H1 (cell line): ENCODE results near the gene SPAG5. TPM values are rescaled to one million over a fixed set of nuclear protein-coding genes. Genes with fewer than 3 reads are reported as not detected.

Source experiments
- CTCF ChIA-PET: fragments of 300-600 bp; sonication (Branson Sonifier 250); formaldehyde crosslinking; loops from one replicate; lab custom pipeline; 2021; ENCODE audit not compliant: partially characterized antibody; lab: Charles Lee
- POLR2A ChIA-PET: fragments of 300-600 bp; sonication (Branson Sonifier 250); formaldehyde crosslinking; loops from one replicate; lab custom pipeline; 2021; ENCODE audit warnings: inconsistent platforms; ENCODE audit not compliant: partially characterized antibody; lab: Charles Lee
- DNase-seq, 2 experiments: peaks; one replicate each; pipeline versions ENCODE4 v3.0.0 to v3.0.0-alpha.2; 2010 to 2022; ENCODE audit warnings: low spot score in 2 of 2, low read depth in 1 of 2, mixed read lengths in 1 of 2
- FAIRE-seq: peaks from 2 replicates; lab custom pipeline; 2011; peaks lifted over from hg19 to GRCh38; lab: Jason Lieb, UNC
- H2AFZ ChIP-seq: 2 replicates; pipeline ENCODE4 v1.8.1; 2012; ENCODE audit warnings: low read length, inconsistent platforms
- H2AK5ac ChIP-seq: 2 replicates; pipeline ENCODE4 v1.6.1; 2013; ENCODE audit warnings: low read depth, low read length
- H2BK120ac ChIP-seq: replicated peaks from 2 replicates; pipeline ENCODE3; 2013; ENCODE audit warnings: low read depth, low read length, inconsistent platforms
- H2BK12ac ChIP-seq: 2 replicates; pipeline ENCODE4 v1.6.1; 2013; ENCODE audit warnings: low read depth, low read length
- H2BK15ac ChIP-seq: 2 replicates; pipeline ENCODE4 v1.6.1; 2013; ENCODE audit warnings: low read length
- H2BK20ac ChIP-seq: 2 replicates; pipeline ENCODE4 v1.6.1; 2013; ENCODE audit warnings: low read length
- H2BK5ac ChIP-seq: 2 replicates; pipeline ENCODE4 v1.6.1; 2013; ENCODE audit warnings: low read depth, low read length
- H3K14ac ChIP-seq: 2 replicates; pipeline ENCODE4 v1.6.1; 2013; ENCODE audit warnings: inconsistent platforms; ENCODE audit not compliant: insufficient read length
- H3K18ac ChIP-seq: 2 replicates; pipeline ENCODE4 v1.6.1; 2013; ENCODE audit warnings: low read length; ENCODE audit errors: extremely low read depth
- H3K23ac ChIP-seq: 2 replicates; pipeline ENCODE4 v1.6.1; 2013; ENCODE audit warnings: inconsistent platforms; ENCODE audit not compliant: insufficient read length
- H3K23me2 ChIP-seq: 2 replicates; pipeline ENCODE4 v1.6.1; 2013; ENCODE audit warnings: low read depth, low read length
- H3K27ac ChIP-seq: 2 replicates; pipeline ENCODE4 v1.6.1; 2011; ENCODE audit warnings: low read depth, low read length, inconsistent platforms
- H3K27me3 ChIP-seq, 4 experiments: replicated peaks in 1 of 4; 1 replicate in 1 of 4; 2 replicates in 3 of 4; pipeline versions ENCODE4 v1.6.1 to v1.8.1; 2011 to 2013; ENCODE audit warnings: low read length in 3 of 4, mild to moderate bottlenecking in 3 of 4, inconsistent platforms in 2 of 4, mixed read lengths in 2 of 4, moderate library complexity in 1 of 4; ENCODE audit not compliant: control insufficient read depth in 3 of 4, insufficient read depth in 3 of 4; ENCODE audit errors: extremely low read depth in 1 of 4
- H3K36me3 ChIP-seq, 4 experiments: 2 replicates each; pipeline versions ENCODE4 v1.6.1 to v1.8.1; 2011 to 2013; ENCODE audit warnings: mild to moderate bottlenecking in 4 of 4, low read length in 3 of 4, moderate library complexity in 2 of 4, control low read depth in 1 of 4, inconsistent platforms in 1 of 4; ENCODE audit not compliant: insufficient read depth in 4 of 4, control insufficient read depth in 2 of 4
- H3K4ac ChIP-seq: replicated peaks from 2 replicates; pipeline ENCODE3; 2013; ENCODE audit warnings: low read length, low read depth, mixed read lengths, inconsistent platforms; ENCODE audit not compliant: insufficient read length
- H3K4me1 ChIP-seq, 4 experiments: replicated peaks in 1 of 4; 1 replicate in 1 of 4; 2 replicates in 3 of 4; pipeline versions ENCODE4 v1.6.1 to v1.8.1; 2011 to 2013; ENCODE audit warnings: low read length in 3 of 4, inconsistent platforms in 2 of 4, mixed read lengths in 1 of 4; ENCODE audit not compliant: insufficient read depth in 4 of 4, control insufficient read depth in 3 of 4
- H3K4me2 ChIP-seq, 2 experiments: 2 replicates each; pipeline versions ENCODE4 v1.6.1 to v1.8.1; 2011 to 2013; ENCODE audit warnings: low read depth in 2 of 2, low read length in 2 of 2, control low read depth in 1 of 2, inconsistent platforms in 1 of 2, mild to moderate bottlenecking in 1 of 2; ENCODE audit not compliant: insufficient read depth in 1 of 2
- H3K4me3 ChIP-seq, 4 experiments: fragments of 200-600, 300-600 bp in 1 of 4; sonication (generic), shearing (Covaris generic), sonication (Bioruptor Twin) in 1 of 4; 2 replicates each; pipeline versions ENCODE4 v1.5.1 to v1.8.1; 2011 to 2016; ENCODE audit warnings: low read length in 4 of 4, low read depth in 3 of 4, control low read depth in 2 of 4, inconsistent platforms in 2 of 4, mild to moderate bottlenecking in 2 of 4, mixed read lengths in 1 of 4, moderate library complexity in 1 of 4; ENCODE audit not compliant: insufficient read depth in 2 of 4; ENCODE audit errors: extremely low read depth in 1 of 4
- H3K56ac ChIP-seq: replicated peaks from 2 replicates; pipeline ENCODE3; 2013; ENCODE audit warnings: low read depth, mild to moderate bottlenecking, mixed read lengths, low read length, inconsistent platforms; ENCODE audit not compliant: insufficient read length
- H3K79me1 ChIP-seq: 2 replicates; pipeline ENCODE4 v1.6.1; 2013; ENCODE audit warnings: low read depth, low read length, control low read depth
- H3K79me2 ChIP-seq, 2 experiments: 2 replicates each; pipeline versions ENCODE4 v1.6.1 to v1.8.1; 2012 to 2013; ENCODE audit warnings: low read length in 2 of 2, mild to moderate bottlenecking in 2 of 2, inconsistent platforms in 1 of 2; ENCODE audit not compliant: insufficient read depth in 2 of 2, control insufficient read depth in 1 of 2
- H3K9ac ChIP-seq, 4 experiments: replicated peaks in 1 of 4; 1 replicate in 1 of 4; 2 replicates in 3 of 4; pipeline versions ENCODE4 v1.6.1 to v1.8.1; 2011 to 2013; ENCODE audit warnings: low read depth in 3 of 4, low read length in 3 of 4, control low read depth in 2 of 4, mild to moderate bottlenecking in 2 of 4, moderate library complexity in 2 of 4, inconsistent platforms in 1 of 4; ENCODE audit errors: extremely low read depth in 1 of 4
- H3K9me3 ChIP-seq, 2 experiments: 2 replicates each; pipeline versions ENCODE4 v1.6.1 to v1.8.1; 2012 to 2013; ENCODE audit warnings: mild to moderate bottlenecking in 2 of 2, moderate library complexity in 2 of 2, control low read depth in 1 of 2, inconsistent platforms in 1 of 2, low read depth in 1 of 2, low read length in 1 of 2, mixed read lengths in 1 of 2; ENCODE audit not compliant: insufficient read depth in 2 of 2
- H4K20me1 ChIP-seq, 2 experiments: replicated peaks in 1 of 2; 2 replicates each; pipeline versions ENCODE3 to v1.8.1; 2011 to 2013; ENCODE audit warnings: inconsistent platforms in 2 of 2, low read length in 2 of 2, mild to moderate bottlenecking in 1 of 2; ENCODE audit not compliant: insufficient read depth in 2 of 2, control insufficient read depth in 1 of 2
- H4K5ac ChIP-seq: 2 replicates; pipeline ENCODE4 v1.6.1; 2013; ENCODE audit warnings: low read length, low read depth, mixed read lengths, inconsistent platforms; ENCODE audit not compliant: insufficient read length
- H4K8ac ChIP-seq: 2 replicates; pipeline ENCODE4 v1.8.0; 2013; ENCODE audit warnings: mild to moderate bottlenecking, moderate library complexity, low read length, inconsistent platforms; ENCODE audit not compliant: insufficient read depth; ENCODE audit errors: extremely low read depth
- H4K91ac ChIP-seq: replicated peaks from 2 replicates; pipeline ENCODE3; 2013; ENCODE audit warnings: low read length, mixed read lengths, inconsistent platforms; ENCODE audit not compliant: insufficient read length
- ASH2L ChIP-seq: fragments of 200-600, 300-600 bp; sonication (generic); IDR thresholded peaks from one replicate; pipeline ENCODE4 v1.7.1; 2017; ENCODE audit warnings: low read length
- CBX5 ChIP-seq: fragments of 300-800, 300-1000 bp; sonication (generic); IDR thresholded peaks from 2 replicates; pipeline ENCODE4 v1.7.1; 2016; ENCODE audit warnings: antibody characterized with exemption, low read length, low read depth
- CEBPB ChIP-seq: IDR thresholded peaks from 2 replicates; pipeline ENCODE4 v1.6.1; 2012; ENCODE audit warnings: low read depth, low read length
- KDM1A ChIP-seq: fragments of 200-600, 300-600 bp; sonication (generic); IDR thresholded peaks from 2 replicates; pipeline ENCODE4 v1.7.1; 2016; ENCODE audit warnings: mild to moderate bottlenecking, low read length, borderline replicate concordance
- KDM5A ChIP-seq: fragments of 200-600 bp; IDR thresholded peaks from 2 replicates; pipeline ENCODE4 v1.7.1; 2012; ENCODE audit warnings: mild to moderate bottlenecking, low read length, inconsistent platforms, mixed read lengths
- MAFK ChIP-seq: IDR thresholded peaks from 2 replicates; pipeline ENCODE4 v1.6.1; 2012; ENCODE audit warnings: low read depth, mild to moderate bottlenecking, improper control_type of control experiment, low read length
- POU5F1 ChIP-seq: IDR thresholded peaks from 2 replicates; pipeline ENCODE4 v1.6.1; 2011; ENCODE audit warnings: low read depth, mild to moderate bottlenecking, low read length, moderate library complexity
- RAD21 ChIP-seq, 2 experiments: IDR thresholded peaks in 1 of 2; conservative IDR thresholded peaks in 1 of 2; 2 replicates each; pipeline ENCODE4 v1.6.1; 2011; ENCODE audit warnings: low read depth in 2 of 2, low read length in 2 of 2, improper control_type of control experiment in 1 of 2, inconsistent platforms in 1 of 2, mild to moderate bottlenecking in 1 of 2, moderate library complexity in 1 of 2
- SIN3A ChIP-seq, 2 experiments: IDR thresholded peaks in 1 of 2; conservative IDR thresholded peaks in 1 of 2; 2 replicates each; pipeline ENCODE4 v1.6.1; 2011 to 2012; ENCODE audit warnings: low read length in 2 of 2, improper control_type of control experiment in 1 of 2, low read depth in 1 of 2, mild to moderate bottlenecking in 1 of 2
- TAF1 ChIP-seq: IDR thresholded peaks from 2 replicates; pipeline ENCODE4 v1.6.1; 2011; ENCODE audit warnings: mild to moderate bottlenecking, low read depth, low read length
- YY1 ChIP-seq: IDR thresholded peaks from 2 replicates; pipeline ENCODE4 v1.6.1; 2011; ENCODE audit warnings: low read depth, mild to moderate bottlenecking, low read length
- WGBS, 2 experiments: shearing (Covaris generic) in 1 of 2; methylation state at CpG; one replicate each; pipeline versions ENCODE4 v1.1.6 to v1.1.7; 2013 to 2015; ENCODE audit warnings: low lambda C conversion rate in 2 of 2, mixed read lengths in 2 of 2, inconsistent platforms in 1 of 2, low coverage in 1 of 2, missing lambda C conversion rate in 1 of 2; ENCODE audit not compliant: insufficient replicate concordance in 2 of 2, insufficient coverage in 1 of 2, insufficient read length in 1 of 2; ENCODE audit errors: extremely low coverage in 1 of 2, missing lambda C conversion rate in 1 of 2; 5-methylcytosine and 5-hydroxymethylcytosine counted together
- polyA plus RNA-seq, 7 experiments: library from polyadenylated mRNA; depleted of rRNA in 3 of 7; stranded (reverse) in 5 of 7; unstranded in 2 of 7; fragments of >200 nt in 5 of 7; fragments of 200-250 nt in 2 of 7; gene quantifications; 1 replicate in 5 of 7; 2 replicates in 1 of 7; 4 replicates in 1 of 7; pipeline versions ENCODE4 v1.2.1 to v1.2.3, GENCODE V29; 2011 to 2013; ENCODE audit warnings: missing spikeins in 2 of 7, mixed read lengths in 2 of 7
- total RNA-seq: library from RNA; stranded (reverse); fragmentation: NEBNext Ultra II Directional; extraction: Animal tissue kit (Norgen Biotek cat#: 25700); gene quantifications from 2 replicates; pipeline ENCODE4 v1.2.1, GENCODE V29; 2021

The SPAG5 gene
- total and polyA plus RNA-seq, 2 of the 8 experiments (the other 6 are each of a cell fraction or from before 2014, with no cell fraction given) = 57.1 to 129 TPM

GRCh38 chr17:28571361-28572122 is 27.3 kb downstream of the SPAG5 start, which contains the start of gene PIGS:
PIGS (minus strand) TSS chr17:28571524; CDS start chr17:28571496, 28 bp downstream.
- DNase-seq (peak; percentile 76 to 94), FAIRE-seq (no peak)
- no peak within 1 kb of the TSS for H2BK15ac ChIP-seq
- peaks cover 0 to 16% of the 10 kb centered on the region in 2 experiments; a peak in 2 of 4 replicates for H3K79me2 ChIP-seq
- H3K4me1 ChIP-seq = peaks cover 0 to 6% (median 3%) of the 10 kb centered on the region in 4 experiments; a peak in 2 of 7 replicates
- peak within 1 kb of the TSS; percentile 26 for H3K18ac ChIP-seq
- POLR2A ChIA-PET = interaction anchor here (0.6 to 4.8 kb wide), 11 partner anchors 13 to 218 kb away, joined by 3 to 23 read pairs (median 4); partner anchors contain the start of gene UNC119
- peaks cover 0 to 8% (median 4%) of the 10 kb centered on the region in 4 experiments; a peak in 4 of 7 replicates for H3K27me3 ChIP-seq
- H2BK20ac ChIP-seq = no peak within 1 kb of the TSS
- H3K14ac ChIP-seq = no peak within 1 kb of the TSS
- peaks cover 3 to 4% of the 10 kb centered on the region in 2 experiments for H4K20me1 ChIP-seq
- H3K23ac ChIP-seq = no peak within 1 kb of the TSS
- H3K4me3 ChIP-seq = peak within 1 kb of the TSS; percentile 79 to 94 (median 90)
- H3K9ac ChIP-seq = peak within 1 kb of the TSS; percentile 31 to 82 (median 61); a peak in 6 of 7 replicates
- CTCF ChIA-PET = interaction anchor here (1.0 to 6.0 kb wide), 6 partner anchors 14 to 81 kb away, joined by 3 to 58 read pairs (median 4); no protein-coding TSS in a partner anchor
- no peak within 1 kb of the TSS for H3K4ac ChIP-seq
- no peak within 1 kb of the TSS for H3K56ac ChIP-seq
- H3K23me2 ChIP-seq = peaks cover 6% of the 10 kb centered on the region
- H3K79me1 ChIP-seq = no peaks in the 10 kb centered on the region
- no peak within 1 kb of the TSS for H4K91ac ChIP-seq
- peak within 1 kb of the TSS; percentile 34 for H4K5ac ChIP-seq
- H2BK12ac ChIP-seq = no peak within 1 kb of the TSS
- peak within 1 kb of the TSS; percentile 84 for H4K8ac ChIP-seq
- peak within 1 kb of the TSS; percentile 66 to 88 for H3K4me2 ChIP-seq
- no peak within 1 kb of the TSS for H2BK120ac ChIP-seq
- 4% methylated on average over 43 of the region's 49 CpGs; no CpG with 5 or more reads in 1 of the 2 experiments for WGBS, 2 experiments
- no peak within 1 kb of the TSS; the same call in none of the 2 replicates for H2BK5ac ChIP-seq
- no peaks in the 10 kb centered on the region for H3K9me3 ChIP-seq
- peaks cover 0 to 6% (median 0%) of the 10 kb centered on the region in 4 experiments; a peak in 3 of 8 replicates for H3K36me3 ChIP-seq
- 0 out of 2 replicates have a peak within 1 kb of the TSS, but pooled peaks have one; percentile 11 for H3K27ac ChIP-seq
- no peak within 1 kb of the TSS for H2AK5ac ChIP-seq
- H2AFZ ChIP-seq = peak within 1 kb of the TSS; percentile 92
- TF ChIP-seq MAFK (no peak), KDM5A (peak; percentile 67), KDM1A (no peak), ASH2L (peak; percentile 36), TAF1 (peak; percentile 87), RAD21 (IDR thresholded peaks at IDR 0.05 in 1 of 2, conservative IDR thresholded peaks at IDR 0.05 in 1 of 2; ENCODE audit: low read depth in 2 of 2, low read length in 2 of 2) (no peak), YY1 (peak; percentile 92), SIN3A (conservative IDR thresholded peaks at IDR 0.05 in 1 of 2, IDR thresholded peaks at IDR 0.05 in 1 of 2; ENCODE audit: low read depth in 1 of 2, low read length in 2 of 2) (peak in 1 of 2 experiments; percentile 31; a peak in 1 of 4 replicates), CEBPB (no peak), CBX5 (no peak), POU5F1 (no peak)
